Stimulated activated CD4-positive, alpha-beta T cell treated with anti-CD3 and anti-CD28 coated beads, Interleukin-4, amount 100 ng/mL, for 1 hour (primary cell): ENCODE data around the gene COLEC12.

Experiments used
- DNase-seq: peaks from one replicate; pipeline ENCODE4 v3.0.0-alpha.2; 2020

The COLEC12 gene

GRCh38 chr18:505483-506122 is 5.1 kb upstream of the COLEC12 start:
- DNase-seq = no peak

GRCh38 chr18:501406-501714 is 859 bp upstream of the COLEC12 start:
- DNase-seq = no peak

GRCh38 chr18:499776-500631 is 497 bp downstream of the COLEC12 start:
- no peak for DNase-seq

GRCh38 chr18:498931-499775 is 1.3 kb downstream of the COLEC12 start:
- DNase-seq = no peak

- no peak for DNase-seq
These were observed 2.8 kb downstream of the COLEC12 start for GRCh38 chr18:497688-498087.

- no peak for DNase-seq
These were observed 5.0 kb downstream of the COLEC12 start for GRCh38 chr18:495452-495851.

GRCh38 chr18:495017-495416 is 5.5 kb downstream of the COLEC12 start:
- DNase-seq = no peak

GRCh38 chr18:493986-494983 is 6.2 kb downstream of the COLEC12 start:
- DNase-seq = no peak

GRCh38 chr18:492451-492850 is 8.1 kb downstream of the COLEC12 start:
- DNase-seq = no peak

GRCh38 chr18:490624-491023 is 9.9 kb downstream of the COLEC12 start:
- no peak for DNase-seq

- no peak for DNase-seq
These were observed 10.5 kb downstream of the COLEC12 start for GRCh38 chr18:490024-490366.

GRCh38 chr18:489244-490023 is 11.1 kb downstream of the COLEC12 start:
- no peak for DNase-seq

- no peak for DNase-seq
These were observed 13.4 kb downstream of the COLEC12 start for GRCh38 chr18:486929-487740.

GRCh38 chr18:484749-485464 is 15.6 kb downstream of the COLEC12 start:
- DNase-seq = no peak

GRCh38 chr18:478681-479080 is 21.8 kb downstream of the COLEC12 start:
- DNase-seq = no peak

- no peak for DNase-seq
These were observed 22.9 kb downstream of the COLEC12 start for GRCh38 chr18:477565-477964.

- DNase-seq = no peak
These were observed 24.2 kb downstream of the COLEC12 start for GRCh38 chr18:476251-476664.

- no peak for DNase-seq
These were observed 25.1 kb downstream of the COLEC12 start for GRCh38 chr18:475202-476031.

- no peak for DNase-seq
These were observed 26.1 kb downstream of the COLEC12 start for GRCh38 chr18:474416-474815.
